ENCODE data around the gene GALNTL6. TPM values are rescaled to one million over a fixed set of nuclear protein-coding genes. Genes with fewer than 3 reads are reported as not detected.

GALNTL6 gene
- polyA plus RNA-seq, 1 experiment = not detected

DNA sequence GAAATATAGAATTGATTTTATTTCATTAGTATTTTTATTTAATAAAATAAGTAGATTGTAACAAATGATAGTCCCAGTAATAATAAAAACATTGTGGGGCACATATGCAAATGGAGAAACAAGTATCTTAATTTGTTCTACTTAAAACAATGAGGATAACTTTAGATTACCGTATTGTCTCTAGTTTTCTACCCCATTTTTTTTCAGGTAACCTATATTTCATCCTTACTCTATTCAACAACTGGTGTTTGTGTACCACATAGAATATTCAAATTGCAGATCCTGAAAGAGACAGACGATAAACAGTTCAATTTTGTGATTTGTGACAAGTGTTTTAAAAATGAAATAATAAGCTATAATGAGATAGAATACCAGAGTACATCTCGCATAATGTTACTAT is 671.8 kb downstream of the GALNTL6 start:
- Histone ChIP-seq H3K9me3 (ENCODE audit: control insufficient read depth, insufficient read depth, low read length) (peaks cover 8% of the 10 kb centered on the region), H3K27ac (ENCODE audit: low read depth, low read length) (no peak overlapping the region), H3K4me3 (ENCODE audit: low read depth, low read length) (no peak overlapping the region), H3K27me3 (ENCODE audit: control insufficient read depth, insufficient read depth, low read length) (no peaks in the 10 kb centered on the region)
- ChIA-PET CTCF (no interaction called here), POLR2A (no interaction called here)
- TF ChIP-seq, protein P1, sequence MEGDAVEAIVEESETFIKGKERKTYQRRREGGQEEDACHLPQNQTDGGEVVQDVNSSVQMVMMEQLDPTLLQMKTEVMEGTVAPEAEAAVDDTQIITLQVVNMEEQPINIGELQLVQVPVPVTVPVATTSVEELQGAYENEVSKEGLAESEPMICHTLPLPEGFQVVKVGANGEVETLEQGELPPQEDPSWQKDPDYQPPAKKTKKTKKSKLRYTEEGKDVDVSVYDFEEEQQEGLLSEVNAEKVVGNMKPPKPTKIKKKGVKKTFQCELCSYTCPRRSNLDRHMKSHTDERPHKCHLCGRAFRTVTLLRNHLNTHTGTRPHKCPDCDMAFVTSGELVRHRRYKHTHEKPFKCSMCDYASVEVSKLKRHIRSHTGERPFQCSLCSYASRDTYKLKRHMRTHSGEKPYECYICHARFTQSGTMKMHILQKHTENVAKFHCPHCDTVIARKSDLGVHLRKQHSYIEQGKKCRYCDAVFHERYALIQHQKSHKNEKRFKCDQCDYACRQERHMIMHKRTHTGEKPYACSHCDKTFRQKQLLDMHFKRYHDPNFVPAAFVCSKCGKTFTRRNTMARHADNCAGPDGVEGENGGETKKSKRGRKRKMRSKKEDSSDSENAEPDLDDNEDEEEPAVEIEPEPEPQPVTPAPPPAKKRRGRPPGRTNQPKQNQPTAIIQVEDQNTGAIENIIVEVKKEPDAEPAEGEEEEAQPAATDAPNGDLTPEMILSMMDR (IDR thresholded peaks at IDR 0.05; ENCODE audit: low read depth, low read length) = no peak
- DNase-seq (ENCODE audit: low read depth, low spot score) = no peak

DNA sequence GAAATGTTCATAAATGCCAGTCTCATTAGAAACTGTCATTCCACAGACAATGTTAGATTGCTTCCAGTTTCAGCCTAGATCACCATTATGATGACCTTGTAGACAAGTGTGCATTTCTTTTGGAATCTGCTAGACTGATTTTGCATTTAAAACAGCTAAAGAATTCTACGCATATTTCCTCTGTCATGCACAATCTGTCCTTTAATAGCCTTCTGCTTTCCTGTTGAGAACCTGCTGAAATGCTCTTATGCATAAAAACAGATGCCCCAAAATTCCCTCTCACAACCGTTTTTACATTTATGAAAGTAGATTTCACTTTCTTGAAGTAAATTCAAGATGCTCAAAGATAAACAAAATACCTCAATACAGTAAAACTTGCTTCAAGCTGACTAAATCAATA is 673.3 kb downstream of the GALNTL6 start:
- H3K9me3 ChIP-seq (ENCODE audit: control insufficient read depth, insufficient read depth, low read length) = peaks cover 8% of the 10 kb centered on the region
- CTCF ChIA-PET = no interaction called here
- DNase-seq (ENCODE audit: low read depth, low spot score) = no peak
- H3K27me3 ChIP-seq (ENCODE audit: control insufficient read depth, insufficient read depth, low read length) = no peaks in the 10 kb centered on the region
- no peak overlapping the region for H3K27ac ChIP-seq (ENCODE audit: low read depth, low read length)
- POLR2A ChIA-PET = no interaction called here
- H3K4me3 ChIP-seq (ENCODE audit: low read depth, low read length) = no peak overlapping the region
- TF ChIP-seq, protein P1 (IDR thresholded peaks at IDR 0.05; ENCODE audit: low read depth, low read length) = no peak

DNA sequence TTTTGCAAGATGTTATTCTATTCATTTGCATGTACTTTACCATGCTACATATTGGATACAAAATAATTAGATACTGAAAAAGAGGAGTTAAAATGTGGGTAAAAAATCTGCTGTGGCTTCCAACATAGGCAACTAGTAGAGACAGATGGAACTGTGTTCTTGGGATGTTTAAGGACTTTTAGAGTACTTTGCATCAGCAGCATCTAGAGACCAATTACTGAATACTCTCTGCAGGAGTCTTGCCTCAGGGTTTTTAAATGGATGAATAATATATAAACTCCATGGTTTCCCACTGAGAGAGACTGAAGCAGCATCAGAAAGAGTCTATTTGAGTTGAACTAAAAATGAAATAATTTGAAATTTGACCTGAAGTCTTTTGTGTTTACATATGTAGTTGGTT is 676.7 kb downstream of the GALNTL6 start:
- POLR2A ChIA-PET = no interaction called here
- Histone ChIP-seq H3K27me3 (ENCODE audit: control insufficient read depth, insufficient read depth, low read length) (no peaks in the 10 kb centered on the region), H3K4me3 (ENCODE audit: low read depth, low read length) (no peak overlapping the region), H3K9me3 (ENCODE audit: control insufficient read depth, insufficient read depth, low read length) (no peaks in the 10 kb centered on the region), H3K27ac (ENCODE audit: low read depth, low read length) (no peak overlapping the region)
- CTCF ChIA-PET = no interaction called here
- no peak for DNase-seq (ENCODE audit: low read depth, low spot score)
- TF ChIP-seq, protein P1 (IDR thresholded peaks at IDR 0.05; ENCODE audit: low read depth, low read length) = no peak

DNA sequence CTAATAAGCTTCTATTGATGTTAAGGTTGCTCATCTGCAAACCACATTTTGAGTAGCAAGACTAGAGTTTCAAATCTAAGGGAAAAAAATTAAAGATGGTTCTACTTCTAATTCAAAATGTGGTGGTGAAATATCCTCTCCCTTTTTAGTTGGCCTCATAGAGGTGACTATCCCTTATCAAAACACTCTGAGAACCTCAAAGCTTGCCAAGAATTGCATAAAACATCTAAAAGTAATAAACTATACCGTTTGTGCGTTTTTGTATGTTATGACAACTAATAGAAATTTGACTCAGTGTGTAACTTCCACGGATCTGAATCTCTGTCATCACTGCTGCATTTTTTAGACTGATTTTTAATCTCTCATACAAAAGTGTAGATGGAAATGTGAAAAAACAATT is 682.6 kb downstream of the GALNTL6 start:
- no peak overlapping the region for H3K27ac ChIP-seq (ENCODE audit: low read depth, low read length)
- DNase-seq (ENCODE audit: low read depth, low spot score) = no peak
- H3K4me3 ChIP-seq (ENCODE audit: low read depth, low read length) = no peak overlapping the region
- ChIA-PET POLR2A (no interaction called here), CTCF (no interaction called here)
- no peaks in the 10 kb centered on the region for H3K9me3 ChIP-seq (ENCODE audit: control insufficient read depth, insufficient read depth, low read length)
- no peaks in the 10 kb centered on the region for H3K27me3 ChIP-seq (ENCODE audit: control insufficient read depth, insufficient read depth, low read length)
- TF ChIP-seq, protein P1 (IDR thresholded peaks at IDR 0.05; ENCODE audit: low read depth, low read length) = no peak

DNA sequence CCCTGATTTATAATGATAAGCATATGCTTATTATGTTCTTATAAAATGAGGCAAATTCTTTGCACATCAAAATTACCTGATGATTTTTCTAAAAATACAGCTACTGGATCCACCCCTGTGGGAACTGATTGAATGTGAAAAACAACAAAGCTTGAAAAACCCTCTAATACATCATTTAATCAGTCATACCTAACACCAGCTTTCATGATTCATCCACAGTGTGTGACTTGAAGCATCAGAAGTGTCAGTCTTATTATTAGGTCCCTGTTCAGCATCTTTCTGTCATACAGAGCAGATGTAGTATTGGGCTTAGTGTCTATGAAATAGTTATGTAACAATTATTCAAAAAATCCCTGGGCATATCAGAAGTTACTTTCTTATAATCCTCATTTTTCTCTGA is 684.1 kb downstream of the GALNTL6 start:
- no peak overlapping the region for H3K27ac ChIP-seq (ENCODE audit: low read depth, low read length)
- TF ChIP-seq, protein P1 (IDR thresholded peaks at IDR 0.05; ENCODE audit: low read depth, low read length) = no peak
- no peak overlapping the region for H3K4me3 ChIP-seq (ENCODE audit: low read depth, low read length)
- DNase-seq (ENCODE audit: low read depth, low spot score) = no peak
- H3K27me3 ChIP-seq (ENCODE audit: control insufficient read depth, insufficient read depth, low read length) = no peaks in the 10 kb centered on the region
- H3K9me3 ChIP-seq (ENCODE audit: control insufficient read depth, insufficient read depth, low read length) = no peaks in the 10 kb centered on the region
- CTCF ChIA-PET = no interaction called here
- POLR2A ChIA-PET = no interaction called here
